Measurements from ENCODE around the gene GGA1.
A peak's percentile ranks its signal among the peaks of the same experiment; 100 is the strongest.

Gene GGA1

GRCh38 chr22:37681556-37682049 is 73.0 kb downstream of the GGA1 start:
- DNase-seq, result peak; percentile 85
- Histone ChIP-seq H3K36me3 (no peaks in the 10 kb centered on the region), H3K4me3 (ENCODE audit: low read depth, low read length) (no peak overlapping the region), H3K27me3 (ENCODE audit: insufficient read depth, low read depth, severe bottlenecking) (no peaks in the 10 kb centered on the region), H3K27ac (no peak overlapping the region), H3K9me3 (ENCODE audit: severe bottlenecking) (no peaks in the 10 kb centered on the region)
- peak; percentile 97 for TF ChIP-seq CTCF (IDR thresholded peaks at IDR 0.05; ENCODE audit: low read depth, low read length)

Data from WERI-Rb-1 (cell line).